PFSK-1 (cell line): ENCODE results near the gene RAP1GDS1.

Experiments
- FOXP2 ChIP-seq: optimal IDR thresholded peaks from 2 replicates; pipeline ENCODE3; 2011; ENCODE audit warnings: borderline replicate concordance, control low read depth, inconsistent platforms; ENCODE audit not compliant: insufficient read depth; ENCODE audit errors: extremely low read length, extremely low read depth
- POLR2AphosphoS5 ChIP-seq: IDR thresholded peaks from 2 replicates; pipeline ENCODE4 v1.6.1; 2012; ENCODE audit warnings: low read depth, mild to moderate bottlenecking, control low read depth, low read length, moderate library complexity
- SIN3A ChIP-seq: IDR thresholded peaks from 2 replicates; pipeline ENCODE4 v1.6.1; 2012; ENCODE audit warnings: mild to moderate bottlenecking, low read length, moderate library complexity, borderline replicate concordance; ENCODE audit not compliant: insufficient read depth
- TAF1 ChIP-seq: IDR thresholded peaks from 2 replicates; pipeline ENCODE4 v1.6.1; 2012; ENCODE audit warnings: low read length, control low read depth, borderline replicate concordance; ENCODE audit not compliant: insufficient read depth
- TF ChIP-seq, protein P1 (sequence below), 2 experiments: IDR thresholded peaks; 2 replicates each; pipeline versions ENCODE4 v1.6.1 to v1.8.0; 2011 to 2012; ENCODE audit warnings: low read depth in 2 of 2, low read length in 2 of 2, control low read depth in 1 of 2, inconsistent platforms in 1 of 2, mild to moderate bottlenecking in 1 of 2, moderate library complexity in 1 of 2; ENCODE audit not compliant: insufficient read depth in 1 of 2

RAP1GDS1 gene

DNA sequence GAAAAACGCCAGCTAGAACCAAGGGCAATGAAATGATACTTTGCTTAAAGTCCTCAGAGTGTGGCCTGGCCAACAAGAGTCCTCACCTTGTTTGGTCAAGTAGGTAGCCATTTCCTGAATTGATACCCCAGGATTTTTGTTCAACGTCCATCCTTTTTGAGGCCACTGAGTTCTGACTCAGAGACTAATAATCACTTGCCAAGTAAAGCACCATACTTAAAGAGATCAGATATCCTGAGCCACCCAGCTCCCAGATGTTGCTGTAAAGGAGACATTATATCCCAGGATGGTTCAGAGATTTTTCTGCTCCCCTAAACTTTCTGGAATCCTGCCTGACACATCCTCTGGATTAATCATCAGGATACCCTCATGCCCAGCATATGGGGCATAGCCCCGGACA, 190.9 kb downstream of the RAP1GDS1 start:
- TF ChIP-seq TAF1 (no peak), POLR2AphosphoS5 (no peak)

DNA sequence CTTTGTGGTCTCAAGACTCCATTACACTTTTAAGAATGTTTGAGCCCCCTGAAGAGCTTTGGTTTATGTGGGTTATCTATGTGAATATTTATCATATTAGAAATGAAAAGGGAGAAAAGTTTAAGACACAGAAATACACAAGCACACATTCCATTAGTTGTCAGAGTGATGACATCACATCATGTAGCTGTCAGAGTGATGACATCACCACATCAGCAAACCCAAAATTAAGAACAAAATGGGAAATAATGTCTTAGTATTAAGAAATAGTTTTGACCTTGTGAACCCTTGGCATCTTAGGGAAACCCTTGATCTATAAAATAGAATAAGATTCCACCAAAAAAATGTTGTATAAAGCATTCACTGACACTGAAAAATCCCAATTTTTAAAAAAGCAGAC, 201.3 kb downstream of the RAP1GDS1 start:
- TF ChIP-seq, protein P1, sequence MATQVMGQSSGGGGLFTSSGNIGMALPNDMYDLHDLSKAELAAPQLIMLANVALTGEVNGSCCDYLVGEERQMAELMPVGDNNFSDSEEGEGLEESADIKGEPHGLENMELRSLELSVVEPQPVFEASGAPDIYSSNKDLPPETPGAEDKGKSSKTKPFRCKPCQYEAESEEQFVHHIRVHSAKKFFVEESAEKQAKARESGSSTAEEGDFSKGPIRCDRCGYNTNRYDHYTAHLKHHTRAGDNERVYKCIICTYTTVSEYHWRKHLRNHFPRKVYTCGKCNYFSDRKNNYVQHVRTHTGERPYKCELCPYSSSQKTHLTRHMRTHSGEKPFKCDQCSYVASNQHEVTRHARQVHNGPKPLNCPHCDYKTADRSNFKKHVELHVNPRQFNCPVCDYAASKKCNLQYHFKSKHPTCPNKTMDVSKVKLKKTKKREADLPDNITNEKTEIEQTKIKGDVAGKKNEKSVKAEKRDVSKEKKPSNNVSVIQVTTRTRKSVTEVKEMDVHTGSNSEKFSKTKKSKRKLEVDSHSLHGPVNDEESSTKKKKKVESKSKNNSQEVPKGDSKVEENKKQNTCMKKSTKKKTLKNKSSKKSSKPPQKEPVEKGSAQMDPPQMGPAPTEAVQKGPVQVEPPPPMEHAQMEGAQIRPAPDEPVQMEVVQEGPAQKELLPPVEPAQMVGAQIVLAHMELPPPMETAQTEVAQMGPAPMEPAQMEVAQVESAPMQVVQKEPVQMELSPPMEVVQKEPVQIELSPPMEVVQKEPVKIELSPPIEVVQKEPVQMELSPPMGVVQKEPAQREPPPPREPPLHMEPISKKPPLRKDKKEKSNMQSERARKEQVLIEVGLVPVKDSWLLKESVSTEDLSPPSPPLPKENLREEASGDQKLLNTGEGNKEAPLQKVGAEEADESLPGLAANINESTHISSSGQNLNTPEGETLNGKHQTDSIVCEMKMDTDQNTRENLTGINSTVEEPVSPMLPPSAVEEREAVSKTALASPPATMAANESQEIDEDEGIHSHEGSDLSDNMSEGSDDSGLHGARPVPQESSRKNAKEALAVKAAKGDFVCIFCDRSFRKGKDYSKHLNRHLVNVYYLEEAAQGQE (IDR thresholded peaks at IDR 0.05; ENCODE audit: insufficient read depth in 1 of 2, low read depth in 2 of 2, low read length in 2 of 2): no peak
- TF ChIP-seq POLR2AphosphoS5: no peak
- TF ChIP-seq TAF1: no peak
- no peak for TF ChIP-seq SIN3A
- no peak for TF ChIP-seq FOXP2

DNA sequence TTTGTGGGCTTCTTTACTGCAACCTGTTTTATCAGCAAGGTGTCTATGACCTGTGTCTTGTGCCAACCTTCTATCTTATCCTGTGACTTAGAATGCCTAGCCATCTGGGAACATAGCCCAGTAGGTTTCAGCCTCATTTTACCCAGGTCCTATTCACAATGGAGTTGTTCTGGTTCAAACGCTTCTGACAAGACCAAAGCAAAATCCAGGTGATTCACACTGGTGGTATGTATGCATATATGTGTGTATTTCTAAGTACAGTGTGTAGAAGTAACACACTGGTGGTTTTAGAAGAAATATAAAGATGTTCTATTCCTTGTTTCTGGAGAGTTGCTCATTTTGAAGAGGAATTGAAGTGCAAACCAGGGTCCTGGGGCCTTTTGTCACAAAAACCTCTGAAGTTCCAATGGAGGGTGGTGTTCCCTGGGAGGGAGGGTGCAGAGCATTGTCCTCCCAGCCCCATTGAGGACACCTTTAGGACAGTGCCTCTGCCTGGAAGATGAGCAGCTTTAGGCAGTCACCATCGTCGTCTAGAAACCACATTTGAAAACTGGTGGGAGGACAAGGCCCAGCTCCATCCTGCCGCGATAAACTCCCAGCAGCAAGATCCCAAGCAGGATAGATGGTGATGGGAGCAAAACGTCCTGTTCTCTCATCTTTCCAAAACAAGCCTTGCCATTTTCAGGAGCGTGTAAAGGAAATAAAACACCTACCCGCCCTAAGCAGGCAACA, 205.8 kb downstream of the RAP1GDS1 start:
- TF ChIP-seq FOXP2 (no peak), POLR2AphosphoS5 (no peak), TAF1 (no peak), SIN3A (no peak)
- TF ChIP-seq, protein P1 (IDR thresholded peaks at IDR 0.05; ENCODE audit: insufficient read depth in 1 of 2, low read depth in 2 of 2, low read length in 2 of 2): no peak

DNA sequence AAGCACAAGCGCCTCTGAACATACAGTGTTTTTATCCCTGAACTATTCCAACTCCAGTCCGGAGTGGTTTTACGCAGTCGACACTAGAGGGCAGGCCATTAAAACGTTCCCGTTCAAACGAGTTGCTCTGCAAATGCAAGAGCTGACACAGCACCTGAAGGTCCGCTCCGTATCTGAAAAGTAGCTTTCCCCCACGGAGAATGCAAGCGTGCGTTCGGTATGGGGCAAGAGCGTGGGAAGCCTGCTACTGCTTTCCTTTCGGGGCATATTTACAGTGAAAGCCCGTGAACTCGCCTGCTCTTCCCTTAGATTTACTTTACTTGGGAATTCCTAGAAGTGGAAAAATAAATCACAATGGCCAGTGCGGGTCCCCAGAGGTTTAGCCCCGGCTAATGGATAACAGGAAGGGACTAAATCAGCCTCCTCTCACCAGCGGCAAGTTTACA, 206.5 kb downstream of the RAP1GDS1 start:
- TF ChIP-seq TAF1 (no peak), SIN3A (no peak), FOXP2 (no peak), POLR2AphosphoS5 (no peak)
- TF ChIP-seq, protein P1 (IDR thresholded peaks at IDR 0.05; ENCODE audit: insufficient read depth in 1 of 2, low read depth in 2 of 2, low read length in 2 of 2): no peak

DNA sequence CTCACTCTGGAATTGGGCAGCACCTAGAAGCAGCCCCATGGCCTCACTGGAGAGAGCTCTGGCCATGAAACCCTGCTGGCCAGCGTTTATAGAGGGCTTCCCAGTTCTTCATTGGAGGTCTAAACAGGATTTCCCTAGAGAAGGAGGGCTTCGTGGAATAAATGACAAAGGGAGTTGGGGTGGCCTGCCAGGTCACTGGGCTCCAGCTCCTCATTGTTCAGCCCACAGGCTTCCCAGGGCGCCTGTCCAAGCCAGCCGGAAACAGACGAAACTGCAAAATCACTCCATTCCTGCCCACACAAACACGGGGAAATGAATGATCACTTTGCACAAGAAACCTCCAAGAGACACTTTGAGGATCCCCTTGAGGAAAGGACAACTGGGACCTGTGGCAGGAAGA, 207.5 kb downstream of the RAP1GDS1 start:
- TF ChIP-seq POLR2AphosphoS5 (no peak), SIN3A (no peak), FOXP2 (no peak), TAF1 (no peak)
- TF ChIP-seq, protein P1 (IDR thresholded peaks at IDR 0.05; ENCODE audit: insufficient read depth in 1 of 2, low read depth in 2 of 2, low read length in 2 of 2): no peak

DNA sequence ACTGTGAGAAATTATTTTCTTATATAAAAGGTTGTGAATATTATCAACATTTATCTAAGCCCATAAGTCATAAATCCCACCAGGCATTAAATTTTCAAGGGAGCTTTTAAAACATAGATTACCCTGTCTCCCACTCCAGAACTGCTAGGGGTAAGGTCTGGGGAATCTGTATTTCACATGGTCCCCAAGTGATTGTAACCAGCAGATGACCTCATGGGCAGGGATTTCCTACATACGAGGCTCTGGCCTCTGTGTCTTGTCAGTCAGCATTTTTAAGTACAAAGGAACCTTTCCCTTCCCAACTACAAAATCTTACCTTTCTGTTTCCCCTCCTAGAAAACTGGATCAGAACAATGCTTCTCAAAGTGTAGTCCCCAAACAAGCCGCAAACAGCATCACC, 208.6 kb downstream of the RAP1GDS1 start:
- no peak for TF ChIP-seq TAF1
- no peak for TF ChIP-seq POLR2AphosphoS5
- TF ChIP-seq, protein P1 (IDR thresholded peaks at IDR 0.05; ENCODE audit: insufficient read depth in 1 of 2, low read depth in 2 of 2, low read length in 2 of 2): no peak
- TF ChIP-seq FOXP2: no peak
- TF ChIP-seq SIN3A: no peak
